ENCODE data around the gene CYTH3.

CYTH3 gene

GRCh38 chr7:6221340-6222319 is 50.8 kb downstream of the CYTH3 start:
- DNase-seq (ENCODE audit: low read depth) = no peak
- no peak overlapping the region for H3K4me3 ChIP-seq (ENCODE audit: low read length)
- TF ChIP-seq CTCF (conservative IDR thresholded peaks at IDR 0.05; ENCODE audit: low read depth, low read length) = no peak

- DNase-seq (ENCODE audit: low read depth) = no peak
- TF ChIP-seq CTCF (conservative IDR thresholded peaks at IDR 0.05; ENCODE audit: low read depth, low read length) = no peak
- no peak overlapping the region for H3K4me3 ChIP-seq (ENCODE audit: low read length)
These were observed 54.1 kb downstream of the CYTH3 start for GRCh38 chr7:6218329-6218728.

- no peak for TF ChIP-seq CTCF (conservative IDR thresholded peaks at IDR 0.05; ENCODE audit: low read depth, low read length)
- no peak for DNase-seq (ENCODE audit: low read depth)
- H3K4me3 ChIP-seq (ENCODE audit: low read length) = no peak overlapping the region
These were observed 60.4 kb downstream of the CYTH3 start for GRCh38 chr7:6212008-6212407.

- DNase-seq (ENCODE audit: low read depth) = no peak
- no peak overlapping the region for H3K4me3 ChIP-seq (ENCODE audit: low read length)
- TF ChIP-seq CTCF (conservative IDR thresholded peaks at IDR 0.05; ENCODE audit: low read depth, low read length) = no peak
These were observed 61.6 kb downstream of the CYTH3 start for GRCh38 chr7:6210621-6211372.

- DNase-seq (ENCODE audit: low read depth) = no peak
- TF ChIP-seq CTCF (conservative IDR thresholded peaks at IDR 0.05; ENCODE audit: low read depth, low read length) = no peak
- H3K4me3 ChIP-seq (ENCODE audit: low read length) = no peak overlapping the region
These were observed 63.1 kb downstream of the CYTH3 start for GRCh38 chr7:6209340-6209739.

- TF ChIP-seq CTCF (conservative IDR thresholded peaks at IDR 0.05; ENCODE audit: low read depth, low read length) = no peak
- no peak for DNase-seq (ENCODE audit: low read depth)
These were observed 63.7 kb downstream of the CYTH3 start for GRCh38 chr7:6208573-6209328.

More at GRCh38 chr7:6208573-6209328, 63.7 kb downstream of the CYTH3 start:
- no peak overlapping the region for H3K4me3 ChIP-seq (ENCODE audit: low read length)
